Gastroesophageal sphincter (tissue), 4 donors: ENCODE results near the gene SLC25A53. TPM values are rescaled to one million over a fixed set of nuclear protein-coding genes. Genes with fewer than 3 reads are reported as not detected.
"Not testable (repeated sequence)": the region's sequence is repeated elsewhere in the genome, so short reads cannot be mapped to it uniquely, and the experiment has no call there.

Experiments
- ATAC-seq: fragments of 150-250 bp; one replicate; pipeline ENCODE4 v1.9.1; 2016; ENCODE audit warnings: mild to moderate bottlenecking, moderate library complexity
- H3K27ac ChIP-seq, 4 donors: fragments of 200-600 bp; sonication (generic) in 3 of 4; 1 replicate in 3 of 4; 2 replicates in 1 of 4; pipeline ENCODE4 v1.5.1; 2016 to 2019
- H3K27me3 ChIP-seq: fragments of 200-600 bp; sonication (generic); one replicate; pipeline ENCODE4 v1.5.1; 2019
- H3K36me3 ChIP-seq, 2 donors: fragments of 200-600 bp; sonication (generic); one replicate each; pipeline ENCODE4 v1.5.1; 2019; ENCODE audit warnings: control low read depth in 1 of 2
- H3K4me1 ChIP-seq, 3 donors: fragments of 200-600 bp; sonication (generic); 1 replicate in 2 of 3; 2 replicates in 1 of 3; pipeline ENCODE4 v1.5.1; 2016 to 2019; ENCODE audit warnings: control low read depth in 2 of 3
- H3K4me3 ChIP-seq, 2 donors: fragments of 200-600 bp; sonication (generic); one replicate each; pipeline ENCODE4 v1.5.1; 2019; ENCODE audit warnings: mild to moderate bottlenecking in 1 of 2, moderate library complexity in 1 of 2
- H3K9me3 ChIP-seq, 3 donors: fragments of 200-600 bp; sonication (generic); one replicate each; pipeline ENCODE4 v1.5.1; 2017 to 2019; ENCODE audit warnings: control low read depth in 2 of 3
- WGBS, 2 donors: methylation state at CpG; one replicate each; pipeline ENCODE4 v1.1.5; 2018; ENCODE audit warnings: low coverage in 1 of 2; 5-methylcytosine and 5-hydroxymethylcytosine counted together
- total RNA-seq, 4 donors: library from RNA; depleted of rRNA; stranded (reverse); fragments of >200 nt; gene quantifications; one replicate each; pipeline ENCODE4 v1.1.0, GENCODE V29; 2016

Gene SLC25A53
- total RNA-seq, 4 donors from 2014 or later, result 21.9 to 53.4 (median 30.3) TPM

DNA sequence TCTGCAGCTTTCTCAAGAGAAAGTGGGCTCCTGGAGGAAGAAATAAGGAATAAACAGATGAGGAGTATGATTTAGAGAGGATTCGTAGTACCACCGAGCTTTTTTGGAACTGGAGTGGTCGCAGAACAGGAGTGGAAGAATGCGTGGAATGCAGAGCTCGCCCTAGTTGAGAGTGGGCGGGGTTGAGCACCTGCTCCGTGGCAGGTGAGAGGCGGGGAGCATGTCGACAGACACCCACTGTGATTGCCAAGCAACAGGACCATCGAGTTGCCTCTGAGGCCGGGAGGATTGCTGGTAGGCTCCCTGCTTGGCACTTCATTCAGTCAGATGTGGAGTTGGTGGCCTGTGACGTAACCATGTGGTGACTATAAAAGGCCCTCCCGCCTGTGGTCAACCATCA is 101.9 kb downstream of the SLC25A53 start:
- not testable (repeated sequence) for H3K4me1 ChIP-seq, H3K27me3 ChIP-seq, H3K36me3 ChIP-seq, H3K9me3 ChIP-seq, ATAC-seq, H3K4me3 ChIP-seq, H3K27ac ChIP-seq
- no CpG with 5 or more reads among the region's 13 CpGs for WGBS, 2 donors

Other genes with a start within 250 kb of the SLC25A53 start
- 1 to 10 TPM in 3 of 4 donors, under 1 TPM in 1; 0.19 to 6.3 (median 1.3) TPM for gene TMSB15B, start 194.4 kb downstream of the SLC25A53 start, total RNA-seq
- gene H2BW1, start 143.3 kb downstream of the SLC25A53 start, total RNA-seq, result not detected
- gene H2BW2, start 117.1 kb downstream of the SLC25A53 start, total RNA-seq, result not detected
- 1 to 10 TPM; 1.5 to 4.4 (median 2.4) TPM for gene TMSB15C, start 80.8 kb downstream of the SLC25A53 start, total RNA-seq
- gene ZCCHC18, start 44.5 kb downstream of the SLC25A53 start, total RNA-seq, result 1 to 10 TPM; 1.0 to 2.0 (median 1.5) TPM
- 10 to 100 TPM; 23.6 to 33.8 (median 26.3) TPM for gene FAM199X, start 9.4 kb upstream of the SLC25A53 start, total RNA-seq
- gene ESX1, start 97.9 kb upstream of the SLC25A53 start, total RNA-seq, result not detected